H1 (cell line): Measurements from ENCODE around the gene GNB5. TPM values are rescaled to one million over a fixed set of nuclear protein-coding genes. Genes with fewer than 3 reads are reported as not detected.

Experiments used
- CTCF ChIA-PET: fragments of 300-600 bp; sonication (Branson Sonifier 250); formaldehyde crosslinking; loops from one replicate; lab custom pipeline; 2021; ENCODE audit not compliant: partially characterized antibody; lab: Charles Lee
- POLR2A ChIA-PET: fragments of 300-600 bp; sonication (Branson Sonifier 250); formaldehyde crosslinking; loops from one replicate; lab custom pipeline; 2021; ENCODE audit warnings: inconsistent platforms; ENCODE audit not compliant: partially characterized antibody; lab: Charles Lee
- DNase-seq, 2 experiments: peaks; one replicate each; pipeline versions ENCODE4 v3.0.0 to v3.0.0-alpha.2; 2010 to 2022; ENCODE audit warnings: low spot score in 2 of 2, low read depth in 1 of 2, mixed read lengths in 1 of 2
- FAIRE-seq: peaks from 2 replicates; lab custom pipeline; 2011; peaks lifted over from hg19 to GRCh38; lab: Jason Lieb, UNC
- H2AFZ ChIP-seq: 2 replicates; pipeline ENCODE4 v1.8.1; 2012; ENCODE audit warnings: low read length, inconsistent platforms
- H2AK5ac ChIP-seq: 2 replicates; pipeline ENCODE4 v1.6.1; 2013; ENCODE audit warnings: low read depth, low read length
- H2BK120ac ChIP-seq: replicated peaks from 2 replicates; pipeline ENCODE3; 2013; ENCODE audit warnings: low read depth, low read length, inconsistent platforms
- H2BK12ac ChIP-seq: 2 replicates; pipeline ENCODE4 v1.6.1; 2013; ENCODE audit warnings: low read depth, low read length
- H2BK15ac ChIP-seq: 2 replicates; pipeline ENCODE4 v1.6.1; 2013; ENCODE audit warnings: low read length
- H2BK20ac ChIP-seq: 2 replicates; pipeline ENCODE4 v1.6.1; 2013; ENCODE audit warnings: low read length
- H2BK5ac ChIP-seq: 2 replicates; pipeline ENCODE4 v1.6.1; 2013; ENCODE audit warnings: low read depth, low read length
- H3K14ac ChIP-seq: 2 replicates; pipeline ENCODE4 v1.6.1; 2013; ENCODE audit warnings: inconsistent platforms; ENCODE audit not compliant: insufficient read length
- H3K18ac ChIP-seq: 2 replicates; pipeline ENCODE4 v1.6.1; 2013; ENCODE audit warnings: low read length; ENCODE audit errors: extremely low read depth
- H3K23ac ChIP-seq: 2 replicates; pipeline ENCODE4 v1.6.1; 2013; ENCODE audit warnings: inconsistent platforms; ENCODE audit not compliant: insufficient read length
- H3K23me2 ChIP-seq: 2 replicates; pipeline ENCODE4 v1.6.1; 2013; ENCODE audit warnings: low read depth, low read length
- H3K27ac ChIP-seq: 2 replicates; pipeline ENCODE4 v1.6.1; 2011; ENCODE audit warnings: low read depth, low read length, inconsistent platforms
- H3K27me3 ChIP-seq, 4 experiments: replicated peaks in 1 of 4; 1 replicate in 1 of 4; 2 replicates in 3 of 4; pipeline versions ENCODE4 v1.6.1 to v1.8.1; 2011 to 2013; ENCODE audit warnings: low read length in 3 of 4, mild to moderate bottlenecking in 3 of 4, inconsistent platforms in 2 of 4, mixed read lengths in 2 of 4, moderate library complexity in 1 of 4; ENCODE audit not compliant: control insufficient read depth in 3 of 4, insufficient read depth in 3 of 4; ENCODE audit errors: extremely low read depth in 1 of 4
- H3K36me3 ChIP-seq, 4 experiments: 2 replicates each; pipeline versions ENCODE4 v1.6.1 to v1.8.1; 2011 to 2013; ENCODE audit warnings: mild to moderate bottlenecking in 4 of 4, low read length in 3 of 4, moderate library complexity in 2 of 4, control low read depth in 1 of 4, inconsistent platforms in 1 of 4; ENCODE audit not compliant: insufficient read depth in 4 of 4, control insufficient read depth in 2 of 4
- H3K4ac ChIP-seq: replicated peaks from 2 replicates; pipeline ENCODE3; 2013; ENCODE audit warnings: low read length, low read depth, mixed read lengths, inconsistent platforms; ENCODE audit not compliant: insufficient read length
- H3K4me1 ChIP-seq, 4 experiments: replicated peaks in 1 of 4; 1 replicate in 1 of 4; 2 replicates in 3 of 4; pipeline versions ENCODE4 v1.6.1 to v1.8.1; 2011 to 2013; ENCODE audit warnings: low read length in 3 of 4, inconsistent platforms in 2 of 4, mixed read lengths in 1 of 4; ENCODE audit not compliant: insufficient read depth in 4 of 4, control insufficient read depth in 3 of 4
- H3K4me2 ChIP-seq, 2 experiments: 2 replicates each; pipeline versions ENCODE4 v1.6.1 to v1.8.1; 2011 to 2013; ENCODE audit warnings: low read depth in 2 of 2, low read length in 2 of 2, control low read depth in 1 of 2, inconsistent platforms in 1 of 2, mild to moderate bottlenecking in 1 of 2; ENCODE audit not compliant: insufficient read depth in 1 of 2
- H3K4me3 ChIP-seq, 4 experiments: fragments of 200-600, 300-600 bp in 1 of 4; sonication (generic), shearing (Covaris generic), sonication (Bioruptor Twin) in 1 of 4; 2 replicates each; pipeline versions ENCODE4 v1.5.1 to v1.8.1; 2011 to 2016; ENCODE audit warnings: low read length in 4 of 4, low read depth in 3 of 4, control low read depth in 2 of 4, inconsistent platforms in 2 of 4, mild to moderate bottlenecking in 2 of 4, mixed read lengths in 1 of 4, moderate library complexity in 1 of 4; ENCODE audit not compliant: insufficient read depth in 2 of 4; ENCODE audit errors: extremely low read depth in 1 of 4
- H3K56ac ChIP-seq: replicated peaks from 2 replicates; pipeline ENCODE3; 2013; ENCODE audit warnings: low read depth, mild to moderate bottlenecking, mixed read lengths, low read length, inconsistent platforms; ENCODE audit not compliant: insufficient read length
- H3K79me1 ChIP-seq: 2 replicates; pipeline ENCODE4 v1.6.1; 2013; ENCODE audit warnings: low read depth, low read length, control low read depth
- H3K79me2 ChIP-seq, 2 experiments: 2 replicates each; pipeline versions ENCODE4 v1.6.1 to v1.8.1; 2012 to 2013; ENCODE audit warnings: low read length in 2 of 2, mild to moderate bottlenecking in 2 of 2, inconsistent platforms in 1 of 2; ENCODE audit not compliant: insufficient read depth in 2 of 2, control insufficient read depth in 1 of 2
- H3K9ac ChIP-seq, 4 experiments: replicated peaks in 1 of 4; 1 replicate in 1 of 4; 2 replicates in 3 of 4; pipeline versions ENCODE4 v1.6.1 to v1.8.1; 2011 to 2013; ENCODE audit warnings: low read depth in 3 of 4, low read length in 3 of 4, control low read depth in 2 of 4, mild to moderate bottlenecking in 2 of 4, moderate library complexity in 2 of 4, inconsistent platforms in 1 of 4; ENCODE audit errors: extremely low read depth in 1 of 4
- H3K9me3 ChIP-seq, 2 experiments: 2 replicates each; pipeline versions ENCODE4 v1.6.1 to v1.8.1; 2012 to 2013; ENCODE audit warnings: mild to moderate bottlenecking in 2 of 2, moderate library complexity in 2 of 2, control low read depth in 1 of 2, inconsistent platforms in 1 of 2, low read depth in 1 of 2, low read length in 1 of 2, mixed read lengths in 1 of 2; ENCODE audit not compliant: insufficient read depth in 2 of 2
- H4K20me1 ChIP-seq, 2 experiments: replicated peaks in 1 of 2; 2 replicates each; pipeline versions ENCODE3 to v1.8.1; 2011 to 2013; ENCODE audit warnings: inconsistent platforms in 2 of 2, low read length in 2 of 2, mild to moderate bottlenecking in 1 of 2; ENCODE audit not compliant: insufficient read depth in 2 of 2, control insufficient read depth in 1 of 2
- H4K5ac ChIP-seq: 2 replicates; pipeline ENCODE4 v1.6.1; 2013; ENCODE audit warnings: low read length, low read depth, mixed read lengths, inconsistent platforms; ENCODE audit not compliant: insufficient read length
- H4K8ac ChIP-seq: 2 replicates; pipeline ENCODE4 v1.8.0; 2013; ENCODE audit warnings: mild to moderate bottlenecking, moderate library complexity, low read length, inconsistent platforms; ENCODE audit not compliant: insufficient read depth; ENCODE audit errors: extremely low read depth
- H4K91ac ChIP-seq: replicated peaks from 2 replicates; pipeline ENCODE3; 2013; ENCODE audit warnings: low read length, mixed read lengths, inconsistent platforms; ENCODE audit not compliant: insufficient read length
- ASH2L ChIP-seq: fragments of 200-600, 300-600 bp; sonication (generic); IDR thresholded peaks from one replicate; pipeline ENCODE4 v1.7.1; 2017; ENCODE audit warnings: low read length
- CEBPB ChIP-seq: IDR thresholded peaks from 2 replicates; pipeline ENCODE4 v1.6.1; 2012; ENCODE audit warnings: low read depth, low read length
- GABPA ChIP-seq: IDR thresholded peaks from 2 replicates; pipeline ENCODE4 v1.6.1; 2011; ENCODE audit warnings: mild to moderate bottlenecking, low read length, moderate library complexity, borderline replicate concordance; ENCODE audit not compliant: insufficient read depth
- HDAC6 ChIP-seq: IDR thresholded peaks from one replicate; pipeline ENCODE4 v1.7.1; 2012; ENCODE audit warnings: low read depth, mild to moderate bottlenecking, inconsistent platforms, low read length, moderate library complexity
- JUND ChIP-seq: IDR thresholded peaks from 2 replicates; pipeline ENCODE4 v1.6.1; 2011; ENCODE audit warnings: mild to moderate bottlenecking, improper control_type of control experiment, low read length
- NRF1 ChIP-seq: IDR thresholded peaks from 2 replicates; pipeline ENCODE4 v1.6.1; 2011; ENCODE audit warnings: mild to moderate bottlenecking, low read depth, low read length, improper control_type of control experiment
- RAD21 ChIP-seq, 2 experiments: IDR thresholded peaks in 1 of 2; conservative IDR thresholded peaks in 1 of 2; 2 replicates each; pipeline ENCODE4 v1.6.1; 2011; ENCODE audit warnings: low read depth in 2 of 2, low read length in 2 of 2, improper control_type of control experiment in 1 of 2, inconsistent platforms in 1 of 2, mild to moderate bottlenecking in 1 of 2, moderate library complexity in 1 of 2
- RNF2 ChIP-seq: fragments of 200-900, 300-1000 bp; sonication (generic); IDR thresholded peaks from 2 replicates; pipeline ENCODE4 v1.7.1; 2016; ENCODE audit warnings: borderline replicate concordance, low read depth, mild to moderate bottlenecking, antibody characterized with exemption, low read length; ENCODE audit not compliant: poor library complexity, severe bottlenecking; ENCODE audit errors: missing control alignments
- RXRA ChIP-seq: IDR thresholded peaks from 2 replicates; pipeline ENCODE4 v1.6.1; 2011; ENCODE audit warnings: low read depth, mild to moderate bottlenecking, low read length, moderate library complexity; ENCODE audit not compliant: insufficient read depth
- TAF7 ChIP-seq: optimal IDR thresholded peaks from 2 replicates; pipeline ENCODE3; 2011; ENCODE audit warnings: low read depth, mild to moderate bottlenecking, inconsistent platforms, low read length, moderate library complexity, borderline replicate concordance
- TBP ChIP-seq: IDR thresholded peaks from 2 replicates; pipeline ENCODE4 v1.6.1; 2011; ENCODE audit warnings: low read depth, low read length, improper control_type of control experiment
- TEAD4 ChIP-seq: IDR thresholded peaks from 2 replicates; pipeline ENCODE4 v1.6.1; 2012; ENCODE audit warnings: low read depth, low read length, inconsistent platforms, mixed read lengths
- WGBS, 2 experiments: shearing (Covaris generic) in 1 of 2; methylation state at CpG; one replicate each; pipeline versions ENCODE4 v1.1.6 to v1.1.7; 2013 to 2015; ENCODE audit warnings: low lambda C conversion rate in 2 of 2, mixed read lengths in 2 of 2, inconsistent platforms in 1 of 2, low coverage in 1 of 2, missing lambda C conversion rate in 1 of 2; ENCODE audit not compliant: insufficient replicate concordance in 2 of 2, insufficient coverage in 1 of 2, insufficient read length in 1 of 2; ENCODE audit errors: extremely low coverage in 1 of 2, missing lambda C conversion rate in 1 of 2; 5-methylcytosine and 5-hydroxymethylcytosine counted together
- polyA plus RNA-seq, 7 experiments: library from polyadenylated mRNA; depleted of rRNA in 3 of 7; stranded (reverse) in 5 of 7; unstranded in 2 of 7; fragments of >200 nt in 5 of 7; fragments of 200-250 nt in 2 of 7; gene quantifications; 1 replicate in 5 of 7; 2 replicates in 1 of 7; 4 replicates in 1 of 7; pipeline versions ENCODE4 v1.2.1 to v1.2.3, GENCODE V29; 2011 to 2013; ENCODE audit warnings: missing spikeins in 2 of 7, mixed read lengths in 2 of 7
- total RNA-seq: library from RNA; stranded (reverse); fragmentation: NEBNext Ultra II Directional; extraction: Animal tissue kit (Norgen Biotek cat#: 25700); gene quantifications from 2 replicates; pipeline ENCODE4 v1.2.1, GENCODE V29; 2021
- TF ChIP-seq, protein P1 (sequence below): IDR thresholded peaks from 2 replicates; pipeline ENCODE4 v1.6.1; 2012; ENCODE audit warnings: inconsistent platforms

GNB5 gene
- total and polyA plus RNA-seq, 2 of the 8 experiments (the other 6 are each of a cell fraction or from before 2014, with no cell fraction given) = 21.7 to 42.5 TPM

DNA sequence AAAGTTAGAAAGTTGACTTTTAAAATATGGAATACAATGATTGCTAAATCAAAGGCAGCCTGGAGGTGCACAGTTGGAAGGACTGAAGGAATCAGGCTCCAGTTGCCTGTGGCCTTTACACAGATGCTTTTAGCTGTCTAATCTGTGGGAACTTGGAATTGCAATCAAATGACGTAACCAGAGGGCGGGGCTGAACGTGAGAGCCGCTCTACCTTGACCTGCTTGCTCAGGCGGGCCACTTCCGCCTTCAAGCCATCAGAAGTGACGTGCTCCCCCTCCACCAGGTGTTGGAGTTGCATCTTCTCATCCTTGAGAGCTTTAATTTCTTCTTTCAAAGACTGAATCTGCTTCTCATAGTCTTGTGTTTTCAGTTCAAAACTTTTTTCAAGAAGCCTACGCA, 37.7 kb upstream of the GNB5 start:
- H3K23me2 ChIP-seq = no peaks in the 10 kb centered on the region
- H4K5ac ChIP-seq = no peak overlapping the region
- no peaks in the 10 kb centered on the region for H3K4me1 ChIP-seq
- no peak overlapping the region for H3K4ac ChIP-seq
- FAIRE-seq (no peak), DNase-seq (peak; percentile 51 to 58)
- ChIA-PET POLR2A (interaction anchor here (0.7 to 1.3 kb wide), 2 partner anchors 24 to 48 kb away, joined by 3 read pairs; no protein-coding TSS in a partner anchor), CTCF (interaction anchor here (1.0 to 5.4 kb wide), 9 partner anchors 9 to 506 kb away, joined by 3 to 46 read pairs (median 7); no protein-coding TSS in a partner anchor)
- no peak overlapping the region for H2BK15ac ChIP-seq
- WGBS, 2 experiments = 80% methylated on average over 8 of the region's 8 CpGs; no CpG with 5 or more reads in 1 of the 2 experiments
- H3K4me2 ChIP-seq = no peak overlapping the region
- H2AK5ac ChIP-seq = no peak overlapping the region
- no peaks in the 10 kb centered on the region for H3K9me3 ChIP-seq
- H3K4me3 ChIP-seq = no peak overlapping the region
- no peak overlapping the region for H2BK5ac ChIP-seq
- no peak overlapping the region for H2AFZ ChIP-seq
- no peaks in the 10 kb centered on the region for H4K20me1 ChIP-seq
- peaks cover 8 to 25% (median 18%) of the 10 kb centered on the region in 4 experiments; a peak in 6 of 8 replicates for H3K36me3 ChIP-seq
- H3K14ac ChIP-seq = no peak overlapping the region
- no peak overlapping the region for H2BK12ac ChIP-seq
- no peak overlapping the region for H4K8ac ChIP-seq
- no peak overlapping the region for H2BK120ac ChIP-seq
- no peak overlapping the region for H3K23ac ChIP-seq
- no peak overlapping the region for H3K9ac ChIP-seq
- H2BK20ac ChIP-seq = no peak overlapping the region
- no peaks in the 10 kb centered on the region for H3K79me1 ChIP-seq
- H3K79me2 ChIP-seq = no peaks in the 10 kb centered on the region
- no peak overlapping the region for H3K18ac ChIP-seq
- H3K27me3 ChIP-seq = no peaks in the 10 kb centered on the region
- no peak overlapping the region for H4K91ac ChIP-seq
- no peak overlapping the region for H3K56ac ChIP-seq
- no peak overlapping the region for H3K27ac ChIP-seq
- TF ChIP-seq TEAD4 (no peak), RAD21 (IDR thresholded peaks at IDR 0.05 in 1 of 2, conservative IDR thresholded peaks at IDR 0.05 in 1 of 2; ENCODE audit: low read depth in 2 of 2, low read length in 2 of 2) (no peak), HDAC6 (no peak), TAF7 (no peak), RNF2 (no peak), ASH2L (no peak), GABPA (no peak), RXRA (no peak), JUND (no peak), TBP (no peak), CEBPB (no peak; the same call in 1 of the 2 replicates), NRF1 (no peak)
- TF ChIP-seq, protein P1, sequence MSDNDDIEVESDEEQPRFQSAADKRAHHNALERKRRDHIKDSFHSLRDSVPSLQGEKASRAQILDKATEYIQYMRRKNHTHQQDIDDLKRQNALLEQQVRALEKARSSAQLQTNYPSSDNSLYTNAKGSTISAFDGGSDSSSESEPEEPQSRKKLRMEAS = no peak
